B cell (primary cell): ENCODE results near the gene ZMYND12. TPM values are rescaled to one million over a fixed set of nuclear protein-coding genes. Genes with fewer than 3 reads are reported as not detected.

Source experiments
- ATAC-seq: fragments of 200-7000 bp; cut with Tn5 transposase; one replicate; pipeline ENCODE4 v1.10.0; 2021; ENCODE audit warnings: low read depth, mild to moderate bottlenecking, moderate number of reproducible peaks, moderate library complexity
- CTCF ChIA-PET: fragments of 350-600 bp; sonication (Branson Sonifier 250); formaldehyde crosslinking; loops from one replicate; lab custom pipeline; 2021; ENCODE audit warnings: antibody characterized with exemption, inconsistent platforms; lab: Charles Lee
- POLR2A ChIA-PET: fragments of 350-600 bp; sonication (Branson Sonifier 250); formaldehyde crosslinking; loops from one replicate; lab custom pipeline; 2021; ENCODE audit warnings: antibody characterized with exemption; lab: Charles Lee
- DNase-seq: peaks from one replicate; pipeline ENCODE4 v3.0.0; 2013
- H2AFZ ChIP-seq: 2 replicates; pipeline ENCODE4 v1.6.1; 2012; ENCODE audit warnings: mild to moderate bottlenecking, low read depth, low read length; ENCODE audit not compliant: insufficient read depth, poor library complexity, severe bottlenecking
- H3K27ac ChIP-seq, 2 donors: 1 replicate in 1 of 2; 2 replicates in 1 of 2; pipeline ENCODE4 v1.5.1; 2012 to 2013; ENCODE audit warnings: low read length in 2 of 2, mild to moderate bottlenecking in 2 of 2, moderate library complexity in 1 of 2
- H3K27me3 ChIP-seq, 4 experiments: fragments of 200-600 bp in 1 of 4; sonication (generic) in 1 of 4; replicated peaks in 1 of 4; 1 replicate in 2 of 4; 2 replicates in 2 of 4; pipeline versions ENCODE4 v1.6.1 to v1.7.0; 2013 to 2016; ENCODE audit warnings: low read length in 3 of 4, mild to moderate bottlenecking in 2 of 4, mixed read lengths in 1 of 4, moderate library complexity in 1 of 4; ENCODE audit not compliant: insufficient read depth in 4 of 4, control insufficient read depth in 3 of 4; ENCODE audit errors: control extremely low read depth in 1 of 4
- H3K36me3 ChIP-seq, 2 experiments: replicated peaks in 1 of 2; 1 replicate in 1 of 2; 2 replicates in 1 of 2; pipeline versions ENCODE4 v1.6.1 to v1.7.1; 2013; ENCODE audit warnings: low read length in 1 of 2; ENCODE audit not compliant: insufficient read depth in 2 of 2, control insufficient read depth in 1 of 2; ENCODE audit errors: control extremely low read depth in 1 of 2, extremely low read depth in 1 of 2
- H3K4me1 ChIP-seq, 2 donors: fragments of 200-600 bp in 1 of 2; sonication (generic) in 1 of 2; 1 replicate in 1 of 2; 2 replicates in 1 of 2; pipeline versions ENCODE4 v1.5.1 to v1.6.1; 2013 to 2017; ENCODE audit warnings: low read length in 2 of 2; ENCODE audit not compliant: control insufficient read depth in 2 of 2, insufficient read depth in 2 of 2
- H3K4me2 ChIP-seq: replicated peaks from 2 replicates; pipeline ENCODE3; 2012; ENCODE audit warnings: mild to moderate bottlenecking, low read depth, low read length; ENCODE audit not compliant: poor library complexity, severe bottlenecking
- H3K4me3 ChIP-seq, 5 experiments: fragments of 200-600 bp in 1 of 5; sonication (generic) in 1 of 5; 1 replicate in 3 of 5; 2 replicates in 2 of 5; pipeline versions ENCODE4 v1.5.1 to v1.7.0; 2011 to 2016; ENCODE audit warnings: low read length in 4 of 5, mild to moderate bottlenecking in 4 of 5, low read depth in 2 of 5, control low read depth in 1 of 5, moderate library complexity in 1 of 5; ENCODE audit not compliant: insufficient read depth in 1 of 5; ENCODE audit errors: control extremely low read depth in 1 of 5, extremely low read depth in 1 of 5
- H3K79me2 ChIP-seq: fragments of 200-600 bp; sonication (generic); one replicate; pipeline ENCODE4 v1.6.0; 2016; ENCODE audit warnings: low read length; ENCODE audit not compliant: control insufficient read depth, insufficient read depth
- H3K9ac ChIP-seq: fragments of 200-600 bp; sonication (generic); 2 replicates; pipeline ENCODE4 v1.6.1; 2017; ENCODE audit warnings: mild to moderate bottlenecking, low read length, moderate library complexity
- H3K9me3 ChIP-seq, 3 donors: one replicate each; pipeline versions ENCODE4 v1.6.1 to v1.7.1; 2013; ENCODE audit warnings: low read length in 2 of 3; ENCODE audit not compliant: control insufficient read depth in 2 of 3, insufficient read depth in 1 of 3; ENCODE audit errors: control extremely low read depth in 1 of 3
- H4K20me1 ChIP-seq: 2 replicates; pipeline ENCODE4 v1.6.0; 2012; ENCODE audit warnings: mild to moderate bottlenecking, low read length; ENCODE audit not compliant: insufficient read depth, control insufficient read depth, poor library complexity, severe bottlenecking
- H3K27ac Mint-ChIP-seq: one replicate; pipeline ENCODE4 v1.8.0; 2021; ENCODE audit warnings: mixed read lengths
- H3K27me3 Mint-ChIP-seq: one replicate; pipeline ENCODE4 v1.8.0; 2021; ENCODE audit warnings: mixed read lengths
- H3K4me1 Mint-ChIP-seq: one replicate; pipeline ENCODE4 v1.8.0; 2021; ENCODE audit warnings: mixed read lengths
- H3K4me3 Mint-ChIP-seq: one replicate; pipeline ENCODE4 v1.8.0; 2021; ENCODE audit warnings: mixed read lengths
- H3K9me3 Mint-ChIP-seq: one replicate; pipeline ENCODE4 v1.8.0; 2022; ENCODE audit warnings: mixed read lengths; ENCODE audit not compliant: insufficient read depth
- EZH2 ChIP-seq: IDR thresholded peaks from 2 replicates; pipeline ENCODE4 v1.6.1; 2012; ENCODE audit warnings: borderline replicate concordance, low read depth, mild to moderate bottlenecking, moderate library complexity, low read length; ENCODE audit not compliant: insufficient read depth, poor library complexity, severe bottlenecking
- WGBS: methylation state at CpG from one replicate; pipeline ENCODE4 v1.1.5; 2013; ENCODE audit warnings: missing lambda C conversion rate; ENCODE audit not compliant: insufficient coverage; 5-methylcytosine and 5-hydroxymethylcytosine counted together
- intact Hi-C: fragments of 100-400 bp; cut with micrococcal nuclease; formaldehyde crosslinking; loops from one replicate; pipeline ENCODE4 v1.10.0; 2022
- polyA plus RNA-seq: library from polyadenylated mRNA; depleted of rRNA; stranded (reverse); fragments of >200 nt; gene quantifications from 2 replicates; pipeline ENCODE4 v1.2.3, GENCODE V29; 2012
- total RNA-seq, 2 donors: library from RNA; stranded (reverse); fragments of 120-200 nt in 1 of 2; gene quantifications; 1 replicate in 1 of 2; 2 replicates in 1 of 2; pipeline versions ENCODE4 v1.2.3 to v1.2.4, GENCODE V29; 2013 to 2022
- TF ChIP-seq, protein P1 (sequence below): fragments of 200-600 bp; IDR thresholded peaks from one replicate; pipeline ENCODE4 v1.8.0; 2022; ENCODE audit warnings: antibody characterized with exemption, mild to moderate bottlenecking

The ZMYND12 gene
- total and polyA plus RNA-seq, 2 donors (not counting 1 experiment from before 2014, with no cell fraction given) = 0.34 to 0.79 TPM

GRCh38 chr1:42386051-42386450 is 69.8 kb downstream of the ZMYND12 start:
- H3K4me1 Mint-ChIP-seq = peaks cover 3% of the 10 kb centered on the region
- Histone ChIP-seq H4K20me1 (no peaks in the 10 kb centered on the region), H3K4me3 (no peak overlapping the region), H3K9ac (no peak overlapping the region), H3K27me3 (peaks cover 0 to 23% (median 18%) of the 10 kb centered on the region in 4 experiments), H3K9me3 (no peaks in the 10 kb centered on the region), H3K4me1 (peaks cover 2 to 6% of the 10 kb centered on the region in 2 donors), H2AFZ (no peak overlapping the region), H3K36me3 (no peaks in the 10 kb centered on the region), H3K4me2 (no peak overlapping the region), H3K27ac (no peak overlapping the region), H3K79me2 (no peaks in the 10 kb centered on the region)
- no peak for ATAC-seq
- intact Hi-C loops = no loop called here
- no peaks in the 10 kb centered on the region for H3K9me3 Mint-ChIP-seq
- H3K27ac Mint-ChIP-seq = no peak overlapping the region
- WGBS = 100% methylated on average over 4 of the region's 6 CpGs
- TF ChIP-seq EZH2 = no peak
- TF ChIP-seq, protein P1, sequence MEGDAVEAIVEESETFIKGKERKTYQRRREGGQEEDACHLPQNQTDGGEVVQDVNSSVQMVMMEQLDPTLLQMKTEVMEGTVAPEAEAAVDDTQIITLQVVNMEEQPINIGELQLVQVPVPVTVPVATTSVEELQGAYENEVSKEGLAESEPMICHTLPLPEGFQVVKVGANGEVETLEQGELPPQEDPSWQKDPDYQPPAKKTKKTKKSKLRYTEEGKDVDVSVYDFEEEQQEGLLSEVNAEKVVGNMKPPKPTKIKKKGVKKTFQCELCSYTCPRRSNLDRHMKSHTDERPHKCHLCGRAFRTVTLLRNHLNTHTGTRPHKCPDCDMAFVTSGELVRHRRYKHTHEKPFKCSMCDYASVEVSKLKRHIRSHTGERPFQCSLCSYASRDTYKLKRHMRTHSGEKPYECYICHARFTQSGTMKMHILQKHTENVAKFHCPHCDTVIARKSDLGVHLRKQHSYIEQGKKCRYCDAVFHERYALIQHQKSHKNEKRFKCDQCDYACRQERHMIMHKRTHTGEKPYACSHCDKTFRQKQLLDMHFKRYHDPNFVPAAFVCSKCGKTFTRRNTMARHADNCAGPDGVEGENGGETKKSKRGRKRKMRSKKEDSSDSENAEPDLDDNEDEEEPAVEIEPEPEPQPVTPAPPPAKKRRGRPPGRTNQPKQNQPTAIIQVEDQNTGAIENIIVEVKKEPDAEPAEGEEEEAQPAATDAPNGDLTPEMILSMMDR = no peak
- CTCF ChIA-PET = no interaction called here
- POLR2A ChIA-PET = no interaction called here
- no peak overlapping the region for H3K4me3 Mint-ChIP-seq
- no peak for DNase-seq
- H3K27me3 Mint-ChIP-seq = peaks cover 37% of the 10 kb centered on the region

DNA sequence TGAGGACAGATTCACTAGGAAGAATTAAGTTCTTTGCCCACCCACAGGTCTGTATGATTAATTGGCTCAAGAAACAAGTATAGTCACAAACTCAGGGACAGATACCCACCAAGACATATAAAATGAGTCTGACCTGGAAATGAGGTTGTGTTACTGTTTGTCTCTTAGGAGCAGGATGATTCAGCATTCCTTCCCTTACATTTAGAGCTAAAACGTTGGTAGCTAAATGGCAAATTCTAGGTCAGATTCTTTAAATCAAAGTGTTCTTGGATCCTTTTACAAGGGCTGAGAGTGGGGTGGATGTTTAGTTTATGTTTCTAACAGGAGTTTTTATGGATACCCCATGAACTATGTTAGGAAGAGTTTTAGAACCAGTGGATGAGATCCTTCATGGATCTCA is 70.5 kb downstream of the ZMYND12 start:
- no peak overlapping the region for H3K4me3 Mint-ChIP-seq
- TF ChIP-seq, protein P1 = no peak
- no peak for TF ChIP-seq EZH2
- Histone ChIP-seq H3K4me1 (peaks cover 4 to 8% of the 10 kb centered on the region in 2 donors), H3K27me3 (peaks cover 0 to 23% (median 19%) of the 10 kb centered on the region in 4 experiments), H3K4me3 (no peak overlapping the region), H3K9ac (no peak overlapping the region), H3K36me3 (no peaks in the 10 kb centered on the region), H3K4me2 (no peak overlapping the region), H3K79me2 (no peaks in the 10 kb centered on the region), H3K27ac (no peak overlapping the region), H2AFZ (no peak overlapping the region), H4K20me1 (no peaks in the 10 kb centered on the region), H3K9me3 (no peaks in the 10 kb centered on the region)
- peaks cover 37% of the 10 kb centered on the region for H3K27me3 Mint-ChIP-seq
- peaks cover 4% of the 10 kb centered on the region for H3K4me1 Mint-ChIP-seq
- no peaks in the 10 kb centered on the region for H3K9me3 Mint-ChIP-seq
- POLR2A ChIA-PET = no interaction called here
- no peak for DNase-seq
- no CpG with 5 or more reads among the region's 1 CpG for WGBS
- no peak for ATAC-seq
- CTCF ChIA-PET = no interaction called here
- intact Hi-C loops = no loop called here
- no peak overlapping the region for H3K27ac Mint-ChIP-seq
